GM12891 (cell line): ENCODE data around the gene GAP43.

Experiments used
- PAX5 ChIP-seq: IDR thresholded peaks from 2 replicates; pipeline ENCODE4 v1.6.1; 2011; ENCODE audit warnings: low read length, moderate library complexity, mild to moderate bottlenecking; ENCODE audit not compliant: insufficient read depth, severe bottlenecking
- POLR2A ChIP-seq: IDR thresholded peaks from 2 replicates; pipeline ENCODE4 v1.6.1; 2011; ENCODE audit warnings: low read depth, low read length, control low read depth
- POLR2AphosphoS5 ChIP-seq: IDR thresholded peaks from 2 replicates; pipeline ENCODE4 v1.6.1; 2011; ENCODE audit warnings: low read depth, low read length, control low read depth
- TAF1 ChIP-seq: IDR thresholded peaks from 2 replicates; pipeline ENCODE4 v1.6.1; 2011; ENCODE audit warnings: low read depth, low read length, control low read depth

- TF ChIP-seq PAX5 (no peak), POLR2AphosphoS5 (no peak), POLR2A (no peak), TAF1 (no peak)
These were observed 45.0 kb upstream of the GAP43 start for GRCh38 chr3:115578331-115578730.
